A673 (cell line): Measurements from ENCODE around the gene TUBB4A.

ENCODE experiments used
- CTCF ChIP-seq: fragments of 300-800, 200-600 bp; sonication (generic); conservative IDR thresholded peaks from 2 replicates; pipeline ENCODE4 v1.5.1; 2017; ENCODE audit warnings: low read depth, mild to moderate bottlenecking, antibody characterized with exemption, low read length, moderate library complexity, mixed read lengths
- EZH2 ChIP-seq: fragments of 200-600 bp; sonication (generic); IDR thresholded peaks from 2 replicates; pipeline ENCODE4 v1.6.1; 2017; ENCODE audit warnings: borderline replicate concordance, low read depth, mild to moderate bottlenecking, mixed read lengths, antibody characterized with exemption, low read length; ENCODE audit not compliant: poor library complexity, severe bottlenecking

DNA sequence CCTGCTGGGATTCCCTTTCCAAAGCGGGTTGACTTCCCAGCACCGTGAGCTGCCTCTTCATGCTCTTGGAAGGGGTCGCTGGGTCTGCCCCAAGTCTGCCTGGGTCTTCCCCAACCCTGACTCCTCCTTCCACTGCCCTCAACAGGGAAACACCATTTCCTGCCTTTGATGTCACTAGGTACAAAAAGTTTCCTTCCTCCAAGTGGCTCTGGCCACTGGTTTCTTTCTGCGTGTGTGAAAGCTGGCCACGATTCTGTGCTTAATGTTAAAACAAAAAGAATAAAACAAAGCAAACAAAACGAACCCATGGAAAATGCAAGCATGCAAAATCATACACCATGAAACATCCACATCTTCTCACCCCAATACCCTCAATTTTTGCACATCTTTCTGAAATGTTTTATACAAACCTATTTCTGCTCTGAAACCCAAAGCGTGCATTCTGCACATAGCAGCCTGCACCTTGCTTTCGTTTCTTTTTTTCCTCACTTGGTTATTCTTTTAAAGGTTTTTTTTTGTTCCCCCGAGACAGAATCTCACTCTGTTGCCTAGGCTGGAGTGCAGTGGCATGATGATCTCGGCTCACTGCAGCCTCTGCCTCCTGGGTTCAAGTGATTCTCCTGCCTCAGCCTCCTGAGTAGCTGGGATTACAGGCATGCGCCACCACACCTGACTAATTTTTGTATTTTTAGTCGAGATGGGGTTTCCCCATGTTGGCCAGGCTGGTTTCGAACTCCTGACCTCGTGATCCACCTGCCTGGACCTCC lies 16.2 kb upstream of the TUBB4A start:
- TF ChIP-seq EZH2 (no peak), CTCF (no peak)
